ENCODE results near the gene PAK2. TPM values are rescaled to one million over a fixed set of nuclear protein-coding genes. Genes with fewer than 3 reads are reported as not detected.
"Not testable (repeated sequence)": the region's sequence is repeated elsewhere in the genome, so short reads cannot be mapped to it uniquely, and the experiment has no call there.

The PAK2 gene
- total and polyA plus RNA-seq, 2 donors: 29.1 to 47.4 TPM

GRCh38 chr3:196812853-196813252, 73.2 kb downstream of the PAK2 start:
- H3K4me1 ChIP-seq (ENCODE audit: control insufficient read depth in 2 of 2, insufficient read depth in 2 of 2, low read length in 2 of 2): no peaks in the 10 kb centered on the region
- no peak overlapping the region for H3K4me3 ChIP-seq (ENCODE audit: low read length in 2 of 2)
- H3K27me3 ChIP-seq (ENCODE audit: control insufficient read depth in 2 of 2, insufficient read depth in 1 of 2, low read length in 1 of 2): no peaks in the 10 kb centered on the region
- H3K36me3 ChIP-seq (ENCODE audit: control insufficient read depth in 2 of 2, insufficient read depth in 2 of 2, low read length in 1 of 2): peaks cover 32 to 49% of the 10 kb centered on the region in 2 donors
- no peaks in the 10 kb centered on the region for H3K9me3 ChIP-seq (ENCODE audit: control insufficient read depth in 2 of 2, insufficient read depth in 1 of 2, low read length in 1 of 2)
- H3K27ac ChIP-seq (ENCODE audit: low read depth in 1 of 2, low read length in 1 of 2): no peak overlapping the region
- DNase-seq (ENCODE audit: low read depth in 6 of 9, low spot score in 9 of 9): no peak
- 92% methylated on average over 7 of the region's 7 CpGs for WGBS

- WGBS: 99% methylated on average over 5 of the region's 5 CpGs
- H3K36me3 ChIP-seq (ENCODE audit: control insufficient read depth in 2 of 2, insufficient read depth in 2 of 2, low read length in 1 of 2): peaks cover 25 to 53% of the 10 kb centered on the region in 2 donors
- no peaks in the 10 kb centered on the region for H3K9me3 ChIP-seq (ENCODE audit: control insufficient read depth in 2 of 2, insufficient read depth in 1 of 2, low read length in 1 of 2)
Measured at GRCh38 chr3:196813903-196814302, 74.2 kb downstream of the PAK2 start.

GRCh38 chr3:196821806-196822355, 82.2 kb downstream of the PAK2 start:
- H3K4me3 ChIP-seq (ENCODE audit: low read length in 2 of 2): no peak overlapping the region
- no peak overlapping the region for H3K27ac ChIP-seq (ENCODE audit: low read depth in 1 of 2, low read length in 1 of 2)
- H3K9me3 ChIP-seq (ENCODE audit: control insufficient read depth in 2 of 2, insufficient read depth in 1 of 2, low read length in 1 of 2): no peaks in the 10 kb centered on the region
- no peaks in the 10 kb centered on the region for H3K27me3 ChIP-seq (ENCODE audit: control insufficient read depth in 2 of 2, insufficient read depth in 1 of 2, low read length in 1 of 2)
- no peaks in the 10 kb centered on the region for H3K4me1 ChIP-seq (ENCODE audit: control insufficient read depth in 2 of 2, insufficient read depth in 2 of 2, low read length in 2 of 2)
- DNase-seq (ENCODE audit: low read depth in 6 of 9, low spot score in 9 of 9): no peak
- peaks cover 50 to 76% of the 10 kb centered on the region in 2 donors for H3K36me3 ChIP-seq (ENCODE audit: control insufficient read depth in 2 of 2, insufficient read depth in 2 of 2, low read length in 1 of 2)
- 98% methylated on average over 6 of the region's 6 CpGs for WGBS

More at GRCh38 chr3:196813903-196814302, 74.2 kb downstream of the PAK2 start:
- DNase-seq (ENCODE audit: low read depth in 6 of 9, low spot score in 9 of 9): no peak
- no peak overlapping the region for H3K27ac ChIP-seq (ENCODE audit: low read depth in 1 of 2, low read length in 1 of 2)
- H3K4me1 ChIP-seq (ENCODE audit: control insufficient read depth in 2 of 2, insufficient read depth in 2 of 2, low read length in 2 of 2): no peaks in the 10 kb centered on the region
- H3K4me3 ChIP-seq (ENCODE audit: low read length in 2 of 2): no peak overlapping the region
- no peaks in the 10 kb centered on the region for H3K27me3 ChIP-seq (ENCODE audit: control insufficient read depth in 2 of 2, insufficient read depth in 1 of 2, low read length in 1 of 2)

GRCh38 chr3:196829651-196830050, 90.0 kb downstream of the PAK2 start:
- H3K4me3 ChIP-seq (ENCODE audit: low read length in 2 of 2); H3K27ac ChIP-seq (ENCODE audit: low read depth in 1 of 2, low read length in 1 of 2); DNase-seq (ENCODE audit: low read depth in 6 of 9, low spot score in 9 of 9); H3K9me3 ChIP-seq (ENCODE audit: control insufficient read depth in 2 of 2, insufficient read depth in 1 of 2, low read length in 1 of 2); H3K27me3 ChIP-seq (ENCODE audit: control insufficient read depth in 2 of 2, insufficient read depth in 1 of 2, low read length in 1 of 2); H3K4me1 ChIP-seq (ENCODE audit: control insufficient read depth in 2 of 2, insufficient read depth in 2 of 2, low read length in 2 of 2): not testable (repeated sequence)
- WGBS: 98% methylated on average over 3 of the region's 3 CpGs
- H3K36me3 ChIP-seq (ENCODE audit: control insufficient read depth in 2 of 2, insufficient read depth in 2 of 2, low read length in 1 of 2): peaks cover 21 to 45% of the 10 kb centered on the region in 2 donors

GRCh38 chr3:196835086-196835485, 95.4 kb downstream of the PAK2 start:
- Histone ChIP-seq H3K36me3 (ENCODE audit: control insufficient read depth in 2 of 2, insufficient read depth in 2 of 2, low read length in 1 of 2) (peaks cover 4 to 22% of the 10 kb centered on the region in 2 donors), H3K4me1 (ENCODE audit: control insufficient read depth in 2 of 2, insufficient read depth in 2 of 2, low read length in 2 of 2) (no peaks in the 10 kb centered on the region), H3K27me3 (ENCODE audit: control insufficient read depth in 2 of 2, insufficient read depth in 1 of 2, low read length in 1 of 2) (no peaks in the 10 kb centered on the region), H3K27ac (ENCODE audit: low read depth in 1 of 2, low read length in 1 of 2) (no peak overlapping the region), H3K4me3 (ENCODE audit: low read length in 2 of 2) (no peak overlapping the region), H3K9me3 (ENCODE audit: control insufficient read depth in 2 of 2, insufficient read depth in 1 of 2, low read length in 1 of 2) (no peaks in the 10 kb centered on the region)
- WGBS: 88% methylated on average over 8 of the region's 8 CpGs
- no peak for DNase-seq (ENCODE audit: low read depth in 6 of 9, low spot score in 9 of 9)

- not testable (repeated sequence) for H3K4me1 ChIP-seq (ENCODE audit: control insufficient read depth in 2 of 2, insufficient read depth in 2 of 2, low read length in 2 of 2); H3K4me3 ChIP-seq (ENCODE audit: low read length in 2 of 2); H3K9me3 ChIP-seq (ENCODE audit: control insufficient read depth in 2 of 2, insufficient read depth in 1 of 2, low read length in 1 of 2); DNase-seq (ENCODE audit: low read depth in 6 of 9, low spot score in 9 of 9); H3K27me3 ChIP-seq (ENCODE audit: control insufficient read depth in 2 of 2, insufficient read depth in 1 of 2, low read length in 1 of 2); H3K27ac ChIP-seq (ENCODE audit: low read depth in 1 of 2, low read length in 1 of 2)
- 94% methylated on average over 1 of the region's 1 CpG for WGBS
- H3K36me3 ChIP-seq (ENCODE audit: control insufficient read depth in 2 of 2, insufficient read depth in 2 of 2, low read length in 1 of 2): peaks cover 0 to 12% of the 10 kb centered on the region in 2 donors
Measured at GRCh38 chr3:196836626-196837025, 97.0 kb downstream of the PAK2 start.

GRCh38 chr3:196837819-196838420, 98.3 kb downstream of the PAK2 start:
- DNase-seq (ENCODE audit: low read depth in 6 of 9, low spot score in 9 of 9): peak; percentile 27 to 82 (median 56)
- peaks cover 0 to 5% of the 10 kb centered on the region in 2 donors for H3K36me3 ChIP-seq (ENCODE audit: control insufficient read depth in 2 of 2, insufficient read depth in 2 of 2, low read length in 1 of 2)
- no peaks in the 10 kb centered on the region for H3K27me3 ChIP-seq (ENCODE audit: control insufficient read depth in 2 of 2, insufficient read depth in 1 of 2, low read length in 1 of 2)
- no peaks in the 10 kb centered on the region for H3K4me1 ChIP-seq (ENCODE audit: control insufficient read depth in 2 of 2, insufficient read depth in 2 of 2, low read length in 2 of 2)
- no peak overlapping the region for H3K27ac ChIP-seq (ENCODE audit: low read depth in 1 of 2, low read length in 1 of 2)
- WGBS: 54% methylated on average over 3 of the region's 3 CpGs
- H3K9me3 ChIP-seq (ENCODE audit: control insufficient read depth in 2 of 2, insufficient read depth in 1 of 2, low read length in 1 of 2): no peaks in the 10 kb centered on the region
- no peak overlapping the region for H3K4me3 ChIP-seq (ENCODE audit: low read length in 2 of 2)

GRCh38 chr3:196839351-196839750, 99.7 kb downstream of the PAK2 start:
- H3K36me3 ChIP-seq (ENCODE audit: control insufficient read depth in 2 of 2, insufficient read depth in 2 of 2, low read length in 1 of 2); H3K27ac ChIP-seq (ENCODE audit: low read depth in 1 of 2, low read length in 1 of 2); H3K27me3 ChIP-seq (ENCODE audit: control insufficient read depth in 2 of 2, insufficient read depth in 1 of 2, low read length in 1 of 2); H3K4me3 ChIP-seq (ENCODE audit: low read length in 2 of 2); H3K9me3 ChIP-seq (ENCODE audit: control insufficient read depth in 2 of 2, insufficient read depth in 1 of 2, low read length in 1 of 2); H3K4me1 ChIP-seq (ENCODE audit: control insufficient read depth in 2 of 2, insufficient read depth in 2 of 2, low read length in 2 of 2); DNase-seq (ENCODE audit: low read depth in 6 of 9, low spot score in 9 of 9): not testable (repeated sequence)
- 97% methylated on average over 6 of the region's 6 CpGs for WGBS

- Histone ChIP-seq H3K36me3 (ENCODE audit: control insufficient read depth in 2 of 2, insufficient read depth in 2 of 2, low read length in 1 of 2) (no peaks in the 10 kb centered on the region), H3K4me1 (ENCODE audit: control insufficient read depth in 2 of 2, insufficient read depth in 2 of 2, low read length in 2 of 2) (no peaks in the 10 kb centered on the region), H3K4me3 (ENCODE audit: low read length in 2 of 2) (no peak overlapping the region), H3K9me3 (ENCODE audit: control insufficient read depth in 2 of 2, insufficient read depth in 1 of 2, low read length in 1 of 2) (no peaks in the 10 kb centered on the region), H3K27ac (ENCODE audit: low read depth in 1 of 2, low read length in 1 of 2) (no peak overlapping the region), H3K27me3 (ENCODE audit: control insufficient read depth in 2 of 2, insufficient read depth in 1 of 2, low read length in 1 of 2) (no peaks in the 10 kb centered on the region)
- no peak for DNase-seq (ENCODE audit: low read depth in 6 of 9, low spot score in 9 of 9)
- WGBS: 91% methylated on average over 17 of the region's 17 CpGs
Measured at GRCh38 chr3:196842567-196843434, 103.1 kb downstream of the PAK2 start.
